IgD-negative memory B cell (primary cell): ENCODE measurements around the gene ATF6B. TPM values are rescaled to one million over a fixed set of nuclear protein-coding genes. Genes with fewer than 3 reads are reported as not detected.
"Not testable (repeated sequence)": the region's sequence is repeated elsewhere in the genome, so short reads cannot be mapped to it uniquely, and the experiment has no call there.

Experiments
- H3K27ac Mint-ChIP-seq, 3 donors: one replicate each; pipeline ENCODE4 v1.8.0; 2020 to 2022; ENCODE audit warnings: mild to moderate bottlenecking in 3 of 3, mixed read lengths in 3 of 3, moderate library complexity in 1 of 3
- H3K27me3 Mint-ChIP-seq: one replicate; pipeline ENCODE4 v1.8.0; 2021; ENCODE audit warnings: mixed read lengths
- H3K36me3 Mint-ChIP-seq: one replicate; pipeline ENCODE4 v1.8.0; 2020; ENCODE audit warnings: mild to moderate bottlenecking, mixed read lengths
- H3K4me1 Mint-ChIP-seq, 3 donors: one replicate each; pipeline ENCODE4 v1.8.0; 2020 to 2022; ENCODE audit warnings: mixed read lengths in 3 of 3, mild to moderate bottlenecking in 1 of 3
- H3K4me3 Mint-ChIP-seq, 4 donors: one replicate each; pipeline ENCODE4 v1.8.0; 2020 to 2022; ENCODE audit warnings: mild to moderate bottlenecking in 4 of 4, mixed read lengths in 4 of 4, moderate library complexity in 3 of 4
- H3K9me3 Mint-ChIP-seq, 3 donors: one replicate each; pipeline ENCODE4 v1.8.0; 2020 to 2021; ENCODE audit warnings: mixed read lengths in 3 of 3, mild to moderate bottlenecking in 1 of 3
- polyA plus RNA-seq: library from polyadenylated mRNA; unstranded; fragments of 300-500 nt; fragmentation: Illumina TruSeq; gene quantifications from one replicate; pipeline ENCODE4 v1.2.3, GENCODE V29; 2021

ATF6B gene
- polyA plus RNA-seq, 1 donor from 2014 or later: 25.5 TPM

DNA sequence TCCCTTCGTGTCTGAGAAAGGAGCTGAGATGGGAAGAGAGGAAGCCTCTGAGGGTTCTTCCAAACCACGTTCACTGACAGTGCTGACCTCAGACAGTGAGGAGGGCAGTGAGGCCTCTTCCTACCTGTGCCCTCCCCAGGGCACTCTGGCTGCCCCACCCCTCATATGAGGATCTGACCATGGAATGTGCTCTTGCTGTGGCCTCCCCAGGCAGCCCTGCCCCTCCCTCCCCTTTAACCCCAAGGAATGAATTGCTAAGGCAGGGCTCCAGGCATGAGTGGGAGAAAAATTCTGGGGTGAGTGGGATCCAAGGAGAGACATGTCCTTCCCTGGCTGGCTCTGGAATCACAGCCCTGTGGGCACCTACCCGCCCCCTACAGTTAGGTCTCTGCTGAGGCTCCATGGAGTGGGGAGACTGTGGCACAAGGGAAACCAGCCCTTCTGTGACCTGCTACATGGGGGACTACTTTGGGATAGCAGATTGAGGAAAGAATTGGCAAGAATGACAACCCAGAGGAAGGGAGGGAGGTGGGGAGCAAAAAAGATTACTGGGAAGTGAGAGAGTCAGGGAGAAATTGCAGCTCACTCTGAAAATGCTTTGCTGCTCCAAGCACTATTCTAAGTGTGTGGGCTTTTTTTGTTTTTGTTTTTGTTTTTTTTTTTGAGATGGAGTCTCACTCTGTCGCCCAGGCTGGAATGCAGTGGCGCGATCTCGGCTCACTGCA is 48.3 kb downstream of the ATF6B start:
- Mint-ChIP-seq H3K27me3 (peaks cover 26% of the 10 kb centered on the region), H3K4me1 (no peaks in the 10 kb centered on the region), H3K4me3 (no peak overlapping the region), H3K27ac (no peak overlapping the region), H3K36me3 (peaks cover 2% of the 10 kb centered on the region), H3K9me3 (peaks cover 0 to 2% (median 0%) of the 10 kb centered on the region in 3 donors)

- peaks cover 12% of the 10 kb centered on the region for H3K27me3 Mint-ChIP-seq
- no peaks in the 10 kb centered on the region for H3K4me1 Mint-ChIP-seq
- peaks cover 8% of the 10 kb centered on the region for H3K36me3 Mint-ChIP-seq
- H3K4me3 Mint-ChIP-seq: peak overlapping the region in 1 of 4 donors; percentile 66
- no peak overlapping the region for H3K27ac Mint-ChIP-seq
- H3K9me3 Mint-ChIP-seq: no peaks in the 10 kb centered on the region
Observed at GRCh38 chr6:32076321-32076809, 51.7 kb downstream of the ATF6B start.

DNA sequence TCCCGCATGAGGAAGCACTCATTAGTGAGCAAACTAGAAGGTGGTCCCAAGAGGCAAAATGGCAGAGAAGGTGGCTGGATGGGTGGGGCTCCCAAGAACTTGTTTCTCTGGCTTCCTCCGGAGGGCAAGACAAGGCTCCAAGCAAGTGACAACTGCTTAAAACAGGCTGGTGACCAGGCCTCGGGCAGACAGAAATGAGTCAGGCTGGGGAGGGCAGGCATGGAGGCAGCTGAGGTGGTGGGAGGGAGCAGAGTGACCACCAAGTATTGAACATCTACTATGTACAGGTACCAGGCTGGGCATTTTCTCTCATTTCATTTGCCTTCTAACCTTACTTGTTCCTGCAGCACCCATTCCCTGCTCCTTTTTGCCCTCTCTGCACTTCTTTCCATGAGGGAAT is 52.3 kb downstream of the ATF6B start:
- H3K27me3 Mint-ChIP-seq: peaks cover 9% of the 10 kb centered on the region
- H3K4me1 Mint-ChIP-seq: no peaks in the 10 kb centered on the region
- no peaks in the 10 kb centered on the region for H3K9me3 Mint-ChIP-seq
- H3K27ac Mint-ChIP-seq: no peak overlapping the region
- peak overlapping the region in 1 of 4 donors; percentile 66 for H3K4me3 Mint-ChIP-seq
- peaks cover 9% of the 10 kb centered on the region for H3K36me3 Mint-ChIP-seq

DNA sequence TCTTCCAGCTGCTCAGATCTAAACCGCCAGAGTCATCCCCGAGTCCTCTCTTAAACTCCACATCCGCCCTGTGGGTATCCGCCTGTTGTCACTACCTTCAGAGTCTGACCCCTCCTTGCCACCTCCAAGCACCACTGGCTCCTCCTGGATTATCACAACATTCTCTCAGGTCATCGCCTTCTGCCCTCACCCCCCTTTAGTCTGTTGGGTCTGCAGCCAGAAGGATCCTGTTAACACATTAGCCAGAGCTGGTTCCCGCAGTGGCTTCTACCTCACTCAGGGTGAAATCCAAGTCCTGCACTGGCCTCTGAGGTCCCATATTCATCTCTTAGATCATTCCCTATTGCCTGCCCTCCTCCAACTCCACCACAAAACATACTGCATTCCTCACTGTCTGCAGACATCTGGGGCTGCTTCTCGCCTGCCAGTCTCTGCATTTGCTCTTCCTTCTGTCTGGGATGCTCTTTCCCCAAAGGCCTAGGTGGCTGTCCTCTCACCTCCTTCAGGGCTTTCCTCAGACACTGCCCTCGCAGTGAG is 53.0 kb downstream of the ATF6B start:
- H3K4me1 Mint-ChIP-seq: no peaks in the 10 kb centered on the region
- H3K27ac Mint-ChIP-seq: no peak overlapping the region
- H3K36me3 Mint-ChIP-seq: peaks cover 9% of the 10 kb centered on the region
- no peaks in the 10 kb centered on the region for H3K9me3 Mint-ChIP-seq
- peaks cover 6% of the 10 kb centered on the region for H3K27me3 Mint-ChIP-seq
- no peak overlapping the region for H3K4me3 Mint-ChIP-seq

GRCh38 chr6:32073613-32074012 is 54.4 kb downstream of the ATF6B start:
- Mint-ChIP-seq H3K27ac (no peak overlapping the region), H3K4me1 (no peaks in the 10 kb centered on the region), H3K9me3 (no peaks in the 10 kb centered on the region), H3K27me3 (peaks cover 9% of the 10 kb centered on the region), H3K36me3 (peaks cover 9% of the 10 kb centered on the region), H3K4me3 (no peak overlapping the region)

- Mint-ChIP-seq H3K27ac (no peak overlapping the region), H3K27me3 (peaks cover 9% of the 10 kb centered on the region), H3K36me3 (peaks cover 9% of the 10 kb centered on the region), H3K4me3 (no peak overlapping the region), H3K4me1 (no peaks in the 10 kb centered on the region), H3K9me3 (no peaks in the 10 kb centered on the region)
Observed at GRCh38 chr6:32073101-32073500, 54.9 kb downstream of the ATF6B start.

- H3K27ac Mint-ChIP-seq: no peak overlapping the region
- H3K4me1 Mint-ChIP-seq: no peaks in the 10 kb centered on the region
- H3K36me3 Mint-ChIP-seq: peaks cover 8% of the 10 kb centered on the region
- H3K9me3 Mint-ChIP-seq: no peaks in the 10 kb centered on the region
- H3K4me3 Mint-ChIP-seq: no peak overlapping the region
- peaks cover 9% of the 10 kb centered on the region for H3K27me3 Mint-ChIP-seq
Observed at GRCh38 chr6:32070814-32071543, 57.1 kb downstream of the ATF6B start.

GRCh38 chr6:32069878-32070515 is 58.0 kb downstream of the ATF6B start:
- H3K36me3 Mint-ChIP-seq: peaks cover 8% of the 10 kb centered on the region
- no peak overlapping the region for H3K27ac Mint-ChIP-seq
- no peak overlapping the region for H3K4me3 Mint-ChIP-seq
- H3K4me1 Mint-ChIP-seq: no peaks in the 10 kb centered on the region
- H3K27me3 Mint-ChIP-seq: peaks cover 6% of the 10 kb centered on the region
- no peaks in the 10 kb centered on the region for H3K9me3 Mint-ChIP-seq

DNA sequence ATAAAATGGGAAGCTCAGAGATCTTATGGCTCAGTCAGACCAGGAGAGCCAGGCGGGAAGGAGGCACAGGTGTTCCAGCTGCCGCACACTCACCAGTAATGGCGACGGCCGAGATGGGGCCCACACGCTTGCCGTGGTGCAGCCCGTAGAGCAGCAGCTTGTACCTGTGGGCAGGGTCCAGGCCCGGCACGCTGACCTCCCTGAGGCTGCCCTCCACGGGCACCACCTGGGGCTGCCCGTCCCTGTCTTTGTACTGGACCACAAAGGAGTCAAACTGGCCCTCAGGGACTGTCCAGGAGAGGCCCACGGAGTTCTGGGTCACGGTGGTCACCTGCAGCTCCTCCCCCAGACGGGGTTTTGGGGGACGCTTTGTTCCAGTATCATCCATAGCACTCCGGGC is 58.6 kb downstream of the ATF6B start:
- H3K27me3 Mint-ChIP-seq: peaks cover 6% of the 10 kb centered on the region
- H3K4me3 Mint-ChIP-seq: no peak overlapping the region
- H3K4me1 Mint-ChIP-seq: no peaks in the 10 kb centered on the region
- no peak overlapping the region for H3K27ac Mint-ChIP-seq
- H3K9me3 Mint-ChIP-seq: no peaks in the 10 kb centered on the region
- H3K36me3 Mint-ChIP-seq: peaks cover 8% of the 10 kb centered on the region

DNA sequence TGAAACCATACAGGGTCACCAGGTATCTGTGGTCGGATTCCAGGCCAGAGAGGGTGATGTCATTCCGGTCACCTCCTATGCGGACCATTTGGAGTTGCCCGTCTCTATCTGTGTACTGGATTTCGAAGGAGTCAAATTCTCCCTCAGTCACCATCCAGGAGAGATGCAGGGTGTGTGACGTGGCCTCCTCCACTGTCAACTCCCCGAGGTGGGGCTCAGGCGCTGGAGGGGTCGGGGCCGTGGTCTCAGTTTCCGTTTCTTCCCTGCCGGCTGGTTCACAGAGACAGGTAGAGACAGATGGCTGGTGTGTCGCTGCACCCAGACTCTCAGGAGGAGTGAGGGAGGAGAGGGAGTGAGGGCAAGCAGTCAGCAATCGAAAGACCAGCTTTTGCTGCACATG is 59.2 kb downstream of the ATF6B start:
- H3K4me3 Mint-ChIP-seq: no peak overlapping the region
- no peak overlapping the region for H3K27ac Mint-ChIP-seq
- no peaks in the 10 kb centered on the region for H3K4me1 Mint-ChIP-seq
- no peaks in the 10 kb centered on the region for H3K9me3 Mint-ChIP-seq
- H3K36me3 Mint-ChIP-seq: peaks cover 8% of the 10 kb centered on the region
- peaks cover 7% of the 10 kb centered on the region for H3K27me3 Mint-ChIP-seq

- not testable (repeated sequence) for H3K27me3 Mint-ChIP-seq, H3K36me3 Mint-ChIP-seq, H3K9me3 Mint-ChIP-seq, H3K27ac Mint-ChIP-seq, H3K4me1 Mint-ChIP-seq, H3K4me3 Mint-ChIP-seq
Observed at GRCh38 chr6:32068315-32068714, 59.7 kb downstream of the ATF6B start.

DNA sequence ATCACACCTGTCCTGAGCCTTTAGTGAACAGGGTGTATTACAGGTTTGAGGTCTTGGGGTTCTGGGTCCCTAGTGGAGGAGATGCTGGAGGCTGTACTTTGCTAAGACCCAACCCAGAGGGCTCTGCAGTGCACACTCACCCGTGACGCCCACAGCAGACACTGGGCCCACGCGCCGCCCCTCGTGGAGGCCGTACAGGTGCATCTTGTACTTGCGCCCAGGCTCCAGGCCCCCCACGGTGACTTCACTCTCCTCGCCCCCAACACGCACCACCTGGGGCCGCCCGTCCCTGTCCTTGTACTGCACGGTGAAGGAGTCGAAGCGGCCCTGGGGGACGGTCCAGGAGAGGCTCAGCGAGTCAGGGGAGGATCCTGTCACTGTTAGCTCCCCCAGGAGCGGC is 60.5 kb downstream of the ATF6B start:
- not testable (repeated sequence) for H3K4me1 Mint-ChIP-seq, H3K9me3 Mint-ChIP-seq, H3K27ac Mint-ChIP-seq, H3K4me3 Mint-ChIP-seq, H3K36me3 Mint-ChIP-seq, H3K27me3 Mint-ChIP-seq
